Right lung (tissue), 5 donors: ENCODE results near the gene CDC5L. TPM values are rescaled to one million over a fixed set of nuclear protein-coding genes. Genes with fewer than 3 reads are reported as not detected.

Experiments used
- DNase-seq, 2 donors: peaks; one replicate each; pipeline ENCODE4 v3.0.0-alpha.2; 2013
- polyA plus RNA-seq, 5 donors: library from polyadenylated mRNA; unstranded; fragments of 120-200 nt; gene quantifications; one replicate each; pipeline versions ENCODE4 v1.2.1 to v1.2.3, GENCODE V29; 2013; ENCODE audit warnings: inconsistent platforms in 1 of 5, low replicate concordance in 1 of 5; ENCODE audit not compliant: insufficient read length in 5 of 5, insufficient read depth in 1 of 5

Gene CDC5L
- polyA plus RNA-seq, 5 donors, result 27.3 to 40.8 (median 37.5) TPM

DNA sequence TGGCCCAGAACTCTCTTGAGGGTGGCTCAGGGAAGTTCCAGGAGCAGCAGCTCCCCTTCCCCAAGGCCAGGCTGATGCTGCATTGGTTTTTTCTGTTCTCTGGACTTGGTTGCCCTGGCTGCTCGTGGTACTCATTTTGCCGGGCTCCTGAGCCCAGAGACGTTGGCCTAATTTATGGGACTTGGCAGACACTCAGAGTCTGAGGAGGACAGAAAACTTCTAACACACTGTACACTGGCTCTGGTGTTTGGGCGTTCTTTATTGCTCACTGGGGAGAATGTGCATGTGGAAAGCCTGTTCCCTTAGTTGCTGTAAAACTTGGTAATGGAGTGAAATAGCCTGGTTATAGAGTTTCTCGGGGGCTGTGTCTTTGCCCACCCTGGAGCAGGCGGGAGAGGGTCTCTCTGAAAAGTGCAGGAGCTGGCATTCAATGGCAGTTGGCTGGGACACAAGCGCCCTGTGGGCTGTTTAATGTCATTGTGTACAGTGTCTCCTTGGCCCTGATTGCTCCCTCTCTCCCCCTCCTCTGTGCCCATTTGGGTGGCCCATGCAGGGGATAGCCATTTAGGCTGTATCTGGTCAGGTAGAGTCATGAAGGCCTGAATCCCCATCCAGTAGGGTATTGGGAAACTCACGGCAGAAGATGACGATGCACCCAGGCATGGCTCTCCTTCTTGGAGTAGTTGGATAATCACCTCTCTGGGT lies 109.3 kb downstream of the CDC5L start:
- no peak for DNase-seq

DNA sequence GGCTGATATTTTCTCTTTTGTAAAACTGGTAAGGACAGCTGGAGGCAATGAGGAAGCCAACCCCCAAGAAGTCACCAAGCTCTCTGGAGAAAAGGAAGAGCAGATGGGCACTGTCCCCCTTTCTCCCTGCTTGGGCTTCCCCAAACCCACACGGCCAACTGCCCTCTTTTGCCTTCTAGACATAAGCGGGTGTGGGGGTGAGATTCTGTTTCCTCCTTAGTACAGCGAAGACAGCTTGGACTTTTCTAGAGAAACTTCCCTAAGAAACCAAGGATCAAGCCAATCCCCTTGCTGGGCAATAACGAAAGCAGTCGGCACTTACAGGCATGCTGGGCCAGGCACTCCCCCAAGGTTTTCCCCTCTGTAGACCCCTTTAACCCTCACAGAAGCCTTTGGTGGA lies 110.3 kb downstream of the CDC5L start:
- DNase-seq, result no peak

DNA sequence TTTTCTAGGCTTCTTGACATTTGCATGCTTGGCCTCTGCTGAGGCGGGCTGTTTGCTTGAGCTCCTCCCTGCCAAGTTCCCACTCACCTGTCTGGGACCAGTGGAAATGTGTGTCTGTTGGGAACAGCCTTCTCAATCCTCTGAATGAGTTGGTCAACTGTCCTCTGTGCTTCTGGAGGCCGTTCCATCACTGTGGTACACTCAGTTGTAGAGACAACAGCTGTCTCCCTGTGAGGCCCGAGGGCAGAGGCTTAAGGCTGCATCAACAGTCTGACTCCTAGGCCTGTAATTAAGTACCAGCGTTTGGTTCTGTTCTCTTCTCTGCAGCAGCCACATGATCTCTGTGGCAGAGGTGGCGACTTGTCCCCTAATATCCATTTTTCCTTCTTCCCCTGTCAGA lies 110.9 kb downstream of the CDC5L start:
- no peak for DNase-seq

DNA sequence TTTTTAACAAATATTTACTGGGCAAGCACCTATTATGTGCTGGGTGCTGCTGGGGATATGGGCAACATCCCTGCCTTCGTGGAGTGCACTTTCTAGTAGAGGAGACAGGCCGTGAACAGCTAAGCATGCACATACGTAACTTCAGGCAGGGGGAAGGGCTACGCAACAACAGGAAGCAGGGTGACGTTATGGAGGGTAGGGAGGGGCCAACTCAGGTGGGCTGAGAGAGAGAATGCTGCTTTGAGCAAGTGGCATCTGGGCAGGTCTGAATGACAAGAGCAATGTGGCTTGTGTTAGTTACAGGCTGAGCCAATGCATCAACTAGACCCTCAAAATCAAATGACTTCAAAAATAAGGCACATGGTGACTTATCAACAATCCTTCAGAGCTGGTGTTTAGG lies 112.1 kb downstream of the CDC5L start:
- no peak for DNase-seq

Other genes starting within 250 kb of the CDC5L start
- gene CAPN11, start 228.9 kb upstream of the CDC5L start, polyA plus RNA-seq, result under 1 TPM; 0.06 to 0.26 (median 0.12) TPM
- gene MYMX, start 170.8 kb upstream of the CDC5L start, polyA plus RNA-seq, result 1 to 10 TPM in 2 of 5 donors, under 1 TPM in 3; 0.37 to 1.8 (median 0.70) TPM
- 10 to 100 TPM; 21.9 to 33.2 (median 26.2) TPM for gene SLC29A1, start 164.1 kb upstream of the CDC5L start, polyA plus RNA-seq
- 1,000 to 10,000 TPM; 1,058 to 1,493 (median 1,212) TPM for gene HSP90AB1, start 140.6 kb upstream of the CDC5L start, polyA plus RNA-seq
- 10 to 100 TPM; 38.9 to 49.0 (median 43.2) TPM for gene SLC35B2, start 130.2 kb upstream of the CDC5L start, polyA plus RNA-seq
- gene NFKBIE, start 122.2 kb upstream of the CDC5L start, polyA plus RNA-seq, result 10 to 100 TPM in 2 of 5 donors, 1 to 10 TPM in 3; 7.2 to 10.1 (median 8.5) TPM
- 1 to 10 TPM in 1 of 5 donors, under 1 TPM in 4; 0.38 to 1.2 (median 0.91) TPM for gene TMEM151B, start 117.3 kb upstream of the CDC5L start, polyA plus RNA-seq
- 10 to 100 TPM; 14.2 to 17.4 (median 16.5) TPM for gene AARS2, start 74.4 kb upstream of the CDC5L start, polyA plus RNA-seq
- gene SPATS1, start 45.1 kb upstream of the CDC5L start, polyA plus RNA-seq, result 1 to 10 TPM in 1 of 5 donors, under 1 TPM in 3, not detected in 1; 0.53 to 1.2 (median 0.75) TPM